Measurements from ENCODE around the gene SMARCA2. TPM values are rescaled to one million over a fixed set of nuclear protein-coding genes. Genes with fewer than 3 reads are reported as not detected.

The SMARCA2 gene
- total RNA-seq, 1 donor from 2014 or later, result 160 TPM

DNA sequence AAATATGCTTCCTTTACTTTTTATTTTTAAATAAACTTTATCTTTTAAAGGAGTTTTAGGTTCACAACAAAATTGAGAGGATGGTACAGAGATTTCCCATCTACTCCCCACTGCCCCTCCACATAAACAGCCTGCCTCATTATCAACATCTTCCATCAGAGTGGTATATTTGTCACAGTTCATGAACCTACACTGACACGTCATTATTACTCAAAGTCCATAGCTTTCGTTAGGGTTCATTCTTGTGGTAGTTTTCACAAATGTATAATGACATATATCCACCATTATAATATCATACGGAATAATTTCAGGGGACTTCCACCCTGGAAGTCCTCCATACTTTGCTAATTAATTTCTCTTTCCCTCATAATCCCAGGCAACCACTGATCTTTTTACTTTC lies 204.9 kb downstream of the SMARCA2 start:
- intact Hi-C loops (cut with DNase I), result no loop called here
- no peak for DNase-seq (ENCODE audit: low spot score in 2 of 2)
- no peaks in the 10 kb centered on the region for H3K9me3 ChIP-seq
- H3K27me3 ChIP-seq, result no peaks in the 10 kb centered on the region
- no peaks in the 10 kb centered on the region for H3K36me3 ChIP-seq
- TF ChIP-seq, protein P1, sequence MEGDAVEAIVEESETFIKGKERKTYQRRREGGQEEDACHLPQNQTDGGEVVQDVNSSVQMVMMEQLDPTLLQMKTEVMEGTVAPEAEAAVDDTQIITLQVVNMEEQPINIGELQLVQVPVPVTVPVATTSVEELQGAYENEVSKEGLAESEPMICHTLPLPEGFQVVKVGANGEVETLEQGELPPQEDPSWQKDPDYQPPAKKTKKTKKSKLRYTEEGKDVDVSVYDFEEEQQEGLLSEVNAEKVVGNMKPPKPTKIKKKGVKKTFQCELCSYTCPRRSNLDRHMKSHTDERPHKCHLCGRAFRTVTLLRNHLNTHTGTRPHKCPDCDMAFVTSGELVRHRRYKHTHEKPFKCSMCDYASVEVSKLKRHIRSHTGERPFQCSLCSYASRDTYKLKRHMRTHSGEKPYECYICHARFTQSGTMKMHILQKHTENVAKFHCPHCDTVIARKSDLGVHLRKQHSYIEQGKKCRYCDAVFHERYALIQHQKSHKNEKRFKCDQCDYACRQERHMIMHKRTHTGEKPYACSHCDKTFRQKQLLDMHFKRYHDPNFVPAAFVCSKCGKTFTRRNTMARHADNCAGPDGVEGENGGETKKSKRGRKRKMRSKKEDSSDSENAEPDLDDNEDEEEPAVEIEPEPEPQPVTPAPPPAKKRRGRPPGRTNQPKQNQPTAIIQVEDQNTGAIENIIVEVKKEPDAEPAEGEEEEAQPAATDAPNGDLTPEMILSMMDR (IDR thresholded peaks at IDR 0.05), result no peak
- no peak overlapping the region for H3K4me3 ChIP-seq
- H3K27ac ChIP-seq, result no peak overlapping the region
- H3K4me1 ChIP-seq, result no peaks in the 10 kb centered on the region

DNA sequence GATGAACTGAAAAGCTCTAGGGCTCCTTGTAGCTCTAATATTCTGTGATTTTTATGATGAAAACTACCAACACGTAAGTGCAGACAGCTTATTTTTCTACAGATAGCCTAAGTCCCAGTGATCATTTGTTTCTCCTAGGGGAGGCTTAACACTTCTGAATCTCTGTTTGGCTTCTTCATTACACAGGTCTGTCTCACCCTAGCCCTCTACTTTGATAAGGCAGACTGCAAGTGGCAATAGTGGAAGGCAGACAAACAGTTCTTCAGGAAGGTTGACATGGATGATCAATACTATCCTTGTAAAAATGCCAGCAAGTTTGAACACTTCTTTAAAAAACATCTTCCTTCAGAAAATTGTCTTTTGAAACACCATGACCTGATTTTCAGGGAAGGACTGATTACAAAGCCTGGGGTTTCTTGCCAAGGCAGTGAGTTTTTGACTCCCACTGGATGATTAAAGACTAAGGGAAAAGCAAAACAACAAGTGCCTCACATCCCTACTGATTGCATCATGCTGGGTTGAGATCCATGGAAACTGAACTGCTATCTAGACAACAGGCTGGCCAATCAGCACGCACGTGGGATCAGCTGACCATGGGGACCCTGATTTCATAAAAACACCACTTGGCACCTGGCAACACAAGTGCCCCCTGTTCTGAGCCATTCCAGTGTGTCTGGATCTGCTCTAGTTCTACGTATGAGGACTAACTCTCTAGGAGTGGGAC lies 212.2 kb downstream of the SMARCA2 start:
- no peaks in the 10 kb centered on the region for H3K27me3 ChIP-seq
- intact Hi-C loops (cut with DNase I), result no loop called here
- H3K27ac ChIP-seq, result no peak overlapping the region
- H3K4me3 ChIP-seq, result no peak overlapping the region
- TF ChIP-seq, protein P1 (IDR thresholded peaks at IDR 0.05), result no peak
- no peak for DNase-seq (ENCODE audit: low spot score in 2 of 2)
- no peaks in the 10 kb centered on the region for H3K9me3 ChIP-seq
- H3K36me3 ChIP-seq, result no peaks in the 10 kb centered on the region
- H3K4me1 ChIP-seq, result no peaks in the 10 kb centered on the region

DNA sequence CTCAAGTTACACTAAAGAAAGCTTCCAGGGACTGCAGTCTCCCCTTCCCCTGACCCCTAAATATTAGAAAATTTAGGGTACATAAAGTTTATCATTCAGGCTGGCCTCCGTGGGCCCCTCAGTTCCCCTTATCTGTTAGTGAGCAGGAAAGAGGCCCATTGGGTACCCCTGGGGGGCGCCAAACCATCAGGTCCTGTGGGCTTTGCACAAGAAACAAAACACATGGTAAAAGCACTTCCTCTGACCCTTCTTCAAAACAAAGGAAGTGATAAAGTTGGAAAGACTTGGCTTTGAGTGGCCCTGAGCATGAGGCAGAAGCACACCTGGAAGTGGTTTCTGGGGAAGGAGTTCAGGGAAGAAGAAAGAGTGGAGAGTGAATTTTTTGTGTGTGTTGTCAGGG lies 213.0 kb downstream of the SMARCA2 start:
- H3K4me3 ChIP-seq, result no peak overlapping the region
- H3K36me3 ChIP-seq, result no peaks in the 10 kb centered on the region
- no peak overlapping the region for H3K27ac ChIP-seq
- no peaks in the 10 kb centered on the region for H3K4me1 ChIP-seq
- H3K27me3 ChIP-seq, result no peaks in the 10 kb centered on the region
- no peaks in the 10 kb centered on the region for H3K9me3 ChIP-seq
- intact Hi-C loops (cut with DNase I), result no loop called here
- no peak for DNase-seq (ENCODE audit: low spot score in 2 of 2)
- TF ChIP-seq, protein P1 (IDR thresholded peaks at IDR 0.05), result no peak

DNA sequence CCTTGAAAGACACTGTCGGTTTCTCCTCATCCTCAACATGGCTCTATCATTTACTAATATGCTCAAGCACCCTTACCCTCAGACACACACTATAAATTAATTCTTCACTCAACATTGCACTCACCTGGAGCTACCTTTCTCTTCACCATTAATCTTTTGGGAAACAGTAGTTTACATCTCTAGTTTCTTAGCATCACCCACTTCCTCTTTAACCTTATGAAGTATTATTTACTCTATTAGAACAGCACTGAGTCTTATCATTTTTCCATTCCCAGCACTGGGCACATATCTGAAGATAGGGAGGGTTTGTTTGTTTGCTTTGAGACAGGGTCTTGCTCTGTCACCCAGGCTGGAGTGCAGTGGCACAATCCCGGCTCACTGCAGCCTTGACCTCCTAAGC lies 213.5 kb downstream of the SMARCA2 start:
- no peak for DNase-seq (ENCODE audit: low spot score in 2 of 2)
- no peaks in the 10 kb centered on the region for H3K4me1 ChIP-seq
- no peak overlapping the region for H3K4me3 ChIP-seq
- TF ChIP-seq, protein P1 (IDR thresholded peaks at IDR 0.05), result no peak
- no peak overlapping the region for H3K27ac ChIP-seq
- no peaks in the 10 kb centered on the region for H3K27me3 ChIP-seq
- H3K36me3 ChIP-seq, result no peaks in the 10 kb centered on the region
- no peaks in the 10 kb centered on the region for H3K9me3 ChIP-seq
- intact Hi-C loops (cut with DNase I), result no loop called here

DNA sequence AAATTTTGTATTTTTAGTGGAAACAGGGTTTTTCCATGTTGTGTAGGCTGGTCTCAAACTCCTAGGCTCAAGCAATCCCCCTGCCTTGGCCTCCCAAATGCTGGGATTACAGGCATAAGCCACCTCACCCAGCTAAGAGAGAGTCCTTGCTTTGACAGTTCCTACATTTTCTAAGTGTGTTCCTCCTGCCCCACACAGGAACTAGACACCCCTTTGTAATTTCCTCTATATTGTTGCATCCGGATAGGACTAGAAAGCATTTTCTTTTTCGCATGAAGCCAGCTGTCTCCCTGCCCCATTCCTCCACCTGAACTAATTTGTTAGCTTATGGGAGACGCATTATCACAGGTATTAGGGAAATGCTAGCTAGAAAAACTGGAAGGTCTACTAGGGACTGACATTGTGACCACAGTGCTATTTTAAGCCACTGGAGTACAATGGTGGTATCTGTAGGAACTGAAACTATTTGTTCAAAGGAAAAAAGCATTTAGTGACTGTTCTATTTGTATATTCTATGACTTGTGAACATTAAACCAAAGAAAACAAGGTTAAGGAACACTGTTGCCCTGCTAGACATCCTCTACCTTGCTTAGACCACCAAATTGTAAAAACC lies 214.1 kb downstream of the SMARCA2 start:
- TF ChIP-seq, protein P1 (IDR thresholded peaks at IDR 0.05), result no peak
- intact Hi-C loops (cut with DNase I), result no loop called here
- Histone ChIP-seq H3K4me3 (no peak overlapping the region), H3K36me3 (no peaks in the 10 kb centered on the region), H3K27me3 (no peaks in the 10 kb centered on the region), H3K4me1 (no peaks in the 10 kb centered on the region), H3K9me3 (no peaks in the 10 kb centered on the region), H3K27ac (no peak overlapping the region)
- no peak for DNase-seq (ENCODE audit: low spot score in 2 of 2)

All from ascending aorta (tissue), 2 donors.